ENCODE results near the gene TBRG1.
A peak's percentile ranks its signal among the peaks of the same experiment; 100 is the strongest.
"Not testable (repeated sequence)": the region's sequence is repeated elsewhere in the genome, so short reads cannot be mapped to it uniquely, and the experiment has no call there.

Gene TBRG1

DNA sequence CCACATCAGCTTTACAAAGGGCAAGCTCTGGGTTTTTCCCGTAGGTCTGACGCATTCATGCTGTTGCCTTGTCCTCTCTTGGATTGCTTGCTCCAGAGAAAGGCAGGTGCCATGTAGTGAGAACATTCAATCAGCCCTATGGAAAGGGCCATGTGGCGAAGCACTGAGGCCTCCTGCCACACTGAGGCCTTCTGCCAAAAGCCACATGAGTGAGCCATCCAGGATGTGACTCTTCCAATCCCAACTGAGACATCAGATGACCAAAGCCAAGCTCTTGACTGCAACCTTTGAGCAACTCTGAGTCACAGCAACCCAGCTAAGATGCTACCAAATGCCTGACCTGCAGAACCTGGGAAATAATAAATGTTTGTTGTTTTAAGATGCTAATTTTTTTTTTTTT lies 20.5 kb upstream of the TBRG1 start:
- TF ChIP-seq, protein P1, sequence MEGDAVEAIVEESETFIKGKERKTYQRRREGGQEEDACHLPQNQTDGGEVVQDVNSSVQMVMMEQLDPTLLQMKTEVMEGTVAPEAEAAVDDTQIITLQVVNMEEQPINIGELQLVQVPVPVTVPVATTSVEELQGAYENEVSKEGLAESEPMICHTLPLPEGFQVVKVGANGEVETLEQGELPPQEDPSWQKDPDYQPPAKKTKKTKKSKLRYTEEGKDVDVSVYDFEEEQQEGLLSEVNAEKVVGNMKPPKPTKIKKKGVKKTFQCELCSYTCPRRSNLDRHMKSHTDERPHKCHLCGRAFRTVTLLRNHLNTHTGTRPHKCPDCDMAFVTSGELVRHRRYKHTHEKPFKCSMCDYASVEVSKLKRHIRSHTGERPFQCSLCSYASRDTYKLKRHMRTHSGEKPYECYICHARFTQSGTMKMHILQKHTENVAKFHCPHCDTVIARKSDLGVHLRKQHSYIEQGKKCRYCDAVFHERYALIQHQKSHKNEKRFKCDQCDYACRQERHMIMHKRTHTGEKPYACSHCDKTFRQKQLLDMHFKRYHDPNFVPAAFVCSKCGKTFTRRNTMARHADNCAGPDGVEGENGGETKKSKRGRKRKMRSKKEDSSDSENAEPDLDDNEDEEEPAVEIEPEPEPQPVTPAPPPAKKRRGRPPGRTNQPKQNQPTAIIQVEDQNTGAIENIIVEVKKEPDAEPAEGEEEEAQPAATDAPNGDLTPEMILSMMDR (IDR thresholded peaks at IDR 0.05; ENCODE audit: extremely low read depth, missing control alignments), result no peak
- no peak for DNase-seq (ENCODE audit: low spot score)

DNA sequence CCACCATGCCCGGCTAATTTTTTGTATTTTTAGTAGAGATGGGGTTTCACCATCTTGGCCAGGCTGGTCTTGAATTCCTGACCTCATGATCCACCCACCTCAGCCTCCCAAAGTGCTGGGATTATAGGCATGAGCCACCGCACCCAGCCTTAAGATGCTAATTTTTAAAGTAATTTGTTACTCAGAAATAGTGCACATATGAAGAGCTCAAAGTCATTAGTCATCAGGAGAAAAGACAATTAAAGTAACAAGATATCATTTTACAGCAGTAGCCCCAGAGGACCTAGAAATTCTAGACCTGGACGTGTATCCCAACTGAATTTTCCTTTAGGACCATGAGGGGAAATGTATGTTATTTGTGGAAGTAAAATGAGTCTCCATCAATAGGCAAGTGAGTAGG lies 19.9 kb upstream of the TBRG1 start:
- DNase-seq (ENCODE audit: low spot score), result not testable (repeated sequence)

DNA sequence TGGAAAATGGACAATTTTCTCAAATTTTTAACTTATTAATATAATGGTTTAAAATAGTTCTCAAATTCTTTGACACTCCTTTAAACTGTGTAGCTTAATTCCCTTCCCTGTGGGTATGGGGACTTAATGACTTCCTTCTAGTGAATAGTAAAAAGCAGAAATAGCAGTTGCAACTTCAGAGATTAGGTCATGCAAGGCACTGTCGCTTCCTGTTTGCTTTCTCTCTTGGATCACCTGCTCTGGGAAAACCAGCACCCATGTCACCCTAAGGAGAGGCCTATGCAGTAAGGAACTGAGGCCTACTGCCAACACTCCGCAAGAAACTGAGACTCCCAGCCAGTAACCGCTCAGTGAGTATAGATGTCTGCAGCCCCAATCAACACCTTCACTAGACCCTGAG lies 16.9 kb upstream of the TBRG1 start:
- no peak for DNase-seq (ENCODE audit: low spot score)
- TF ChIP-seq, protein P1 (IDR thresholded peaks at IDR 0.05; ENCODE audit: extremely low read depth, missing control alignments), result no peak

DNA sequence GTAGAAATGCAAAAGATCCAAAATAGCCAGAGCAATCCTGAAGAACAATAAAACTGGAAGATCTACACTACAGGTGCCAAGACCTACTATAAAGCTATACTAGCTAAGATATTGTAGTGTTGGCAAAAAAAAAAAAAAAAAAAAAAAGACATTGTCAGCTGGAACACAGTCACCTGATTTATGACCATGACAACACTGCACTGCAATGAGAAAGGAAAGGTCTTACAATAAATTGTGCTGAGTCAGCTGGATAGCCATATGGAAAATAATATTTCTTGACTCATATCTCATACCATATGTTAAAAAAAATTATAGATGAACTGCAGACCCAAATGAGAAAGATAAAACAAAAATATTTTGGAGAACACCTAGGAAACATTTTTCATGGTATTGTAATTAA lies 14.5 kb upstream of the TBRG1 start:
- TF ChIP-seq, protein P1 (IDR thresholded peaks at IDR 0.05; ENCODE audit: extremely low read depth, missing control alignments), result no peak

DNA sequence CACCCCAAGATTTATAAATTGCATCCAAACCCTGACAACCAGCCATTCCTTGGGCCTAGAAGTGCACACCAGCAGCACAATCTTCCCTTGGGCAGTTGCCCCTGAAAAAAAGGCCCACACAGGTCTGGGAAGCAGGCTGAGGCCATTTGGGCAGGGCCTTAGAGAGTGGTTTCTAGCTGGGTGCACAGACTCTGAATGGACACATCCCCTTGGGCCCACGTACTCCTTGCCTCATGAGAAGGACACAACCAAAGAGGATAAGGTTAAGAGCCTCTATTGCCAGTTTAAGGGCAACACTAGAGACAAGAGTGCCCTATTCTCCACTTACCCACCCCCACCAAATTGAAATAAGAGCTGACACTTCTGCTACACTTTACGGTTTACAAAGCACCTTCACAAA lies 12.4 kb upstream of the TBRG1 start:
- TF ChIP-seq, protein P1 (IDR thresholded peaks at IDR 0.05; ENCODE audit: extremely low read depth, missing control alignments), result no peak
- DNase-seq (ENCODE audit: low spot score), result no peak

More for the DNA sequence above, 14.5 kb upstream of the TBRG1 start:
- no peak for DNase-seq (ENCODE audit: low spot score)

DNA sequence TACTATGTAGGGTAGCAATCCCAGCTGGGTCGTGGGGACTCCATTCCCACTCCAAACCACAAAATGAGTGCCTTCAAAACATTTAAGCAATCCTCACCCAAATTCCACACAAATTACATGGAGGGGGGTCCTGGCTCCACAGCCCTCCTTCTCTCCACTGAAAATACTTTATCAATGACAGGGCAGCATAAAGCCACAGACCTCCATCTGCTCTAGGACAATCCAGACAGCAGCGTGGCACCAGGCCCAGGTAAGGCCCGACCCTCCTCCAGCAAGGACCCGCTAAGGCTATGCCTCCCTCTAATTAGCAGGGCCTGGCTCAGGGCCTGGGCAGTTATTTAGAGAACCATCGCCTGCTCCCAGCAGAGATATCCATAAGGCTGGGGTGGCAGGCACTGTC lies 11.6 kb upstream of the TBRG1 start, which contains the start of gene PANX3:
Gene PANX3 (plus strand): TSS at position 365 of the 400 bp plus-strand sequence. CDS start 129 bp downstream, outside the sequence.
- DNase-seq (ENCODE audit: low spot score), result no peak

DNA sequence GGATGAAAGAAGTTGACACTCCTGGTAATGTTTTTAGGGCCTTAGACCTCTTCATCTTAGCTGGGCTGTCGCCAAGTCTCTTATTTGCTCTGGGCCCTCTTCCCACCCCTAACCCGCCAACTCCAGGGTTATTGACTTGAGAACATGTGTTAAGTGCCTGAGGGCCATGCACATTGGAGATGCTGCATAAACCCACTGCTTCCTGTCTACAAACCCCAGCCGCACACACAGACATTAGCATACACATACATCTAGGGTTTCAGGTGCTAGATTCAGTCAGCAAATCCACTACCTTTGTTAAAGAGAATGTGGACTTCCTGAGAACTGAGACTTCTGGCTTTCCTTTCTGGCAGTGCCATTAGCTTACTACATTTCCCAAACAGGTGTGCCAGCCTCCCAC lies 10.6 kb upstream of the TBRG1 start:
- peak; percentile 15 for DNase-seq (ENCODE audit: low spot score)
- TF ChIP-seq, protein P1 (IDR thresholded peaks at IDR 0.05; ENCODE audit: extremely low read depth, missing control alignments), result no peak

More for the DNA sequence above, 11.6 kb upstream of the TBRG1 start, which contains the start of gene PANX3:
- TF ChIP-seq, protein P1 (IDR thresholded peaks at IDR 0.05; ENCODE audit: extremely low read depth, missing control alignments), result no peak

DNA sequence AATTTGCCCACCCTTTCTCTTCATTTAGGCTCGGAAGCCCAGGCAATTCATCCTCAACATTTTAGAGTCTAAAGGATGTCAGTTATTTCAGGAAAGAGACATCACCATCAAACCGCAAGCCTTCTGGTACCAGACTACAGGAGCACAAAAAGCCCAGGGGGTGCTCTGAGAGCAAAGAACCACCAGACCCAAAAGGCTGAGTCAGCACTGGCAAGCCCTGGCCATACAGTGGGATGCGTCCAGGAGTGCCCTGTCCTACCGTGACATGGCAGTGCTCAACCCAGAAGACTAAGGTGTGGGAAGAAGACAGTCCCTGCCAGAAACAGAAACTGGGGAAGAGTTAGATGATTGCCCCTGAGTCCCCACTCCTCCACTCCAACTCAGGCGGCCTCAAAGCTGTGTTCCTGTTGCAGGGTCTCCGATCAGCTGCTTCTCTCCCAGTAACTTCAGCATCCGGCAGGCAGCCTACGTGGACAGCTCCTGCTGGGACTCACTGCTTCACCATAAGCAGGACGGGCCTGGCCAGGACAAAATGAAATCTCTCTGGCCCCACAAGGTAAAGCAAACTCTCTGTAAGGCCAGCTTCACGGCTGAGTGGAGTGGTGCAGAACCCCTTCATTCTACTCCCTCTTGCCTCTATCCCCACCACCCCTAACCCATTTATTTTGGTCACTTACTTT lies 10.0 kb upstream of the TBRG1 start:
- TF ChIP-seq, protein P1 (IDR thresholded peaks at IDR 0.05; ENCODE audit: extremely low read depth, missing control alignments), result no peak
- no peak for DNase-seq (ENCODE audit: low spot score)

Data from GM20000 (cell line).